Midbrain (tissue), 1 donor: ENCODE results near the gene TMEM106A.
"Not testable (repeated sequence)": the region's sequence is repeated elsewhere in the genome, so short reads cannot be mapped to it uniquely, and the experiment has no call there.

Source experiments
- DNase-seq: peaks from one replicate; lab custom pipeline; 2025; lab: John Stamatoyannopoulos, UW

The TMEM106A gene

DNA sequence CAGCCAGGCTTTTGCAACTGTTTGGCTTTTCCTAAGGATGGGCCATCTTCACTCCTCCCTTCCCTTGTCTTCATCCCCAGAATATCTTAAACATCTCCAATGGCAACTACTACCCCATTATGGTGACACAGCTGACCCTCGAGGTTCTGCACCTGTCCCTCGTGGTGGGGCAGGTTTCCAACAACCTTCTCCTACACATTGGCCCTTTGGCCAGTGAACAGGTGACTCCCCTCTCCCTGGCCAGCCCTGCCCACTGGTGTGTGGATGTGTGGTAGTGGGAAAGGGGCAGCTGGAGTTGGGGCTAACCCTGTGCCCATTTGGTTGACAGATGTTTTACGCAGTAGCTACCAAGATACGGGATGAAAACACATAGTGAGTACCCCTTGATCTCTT lies 4.7 kb downstream of the TMEM106A start:
- DNase-seq = no peak

DNA sequence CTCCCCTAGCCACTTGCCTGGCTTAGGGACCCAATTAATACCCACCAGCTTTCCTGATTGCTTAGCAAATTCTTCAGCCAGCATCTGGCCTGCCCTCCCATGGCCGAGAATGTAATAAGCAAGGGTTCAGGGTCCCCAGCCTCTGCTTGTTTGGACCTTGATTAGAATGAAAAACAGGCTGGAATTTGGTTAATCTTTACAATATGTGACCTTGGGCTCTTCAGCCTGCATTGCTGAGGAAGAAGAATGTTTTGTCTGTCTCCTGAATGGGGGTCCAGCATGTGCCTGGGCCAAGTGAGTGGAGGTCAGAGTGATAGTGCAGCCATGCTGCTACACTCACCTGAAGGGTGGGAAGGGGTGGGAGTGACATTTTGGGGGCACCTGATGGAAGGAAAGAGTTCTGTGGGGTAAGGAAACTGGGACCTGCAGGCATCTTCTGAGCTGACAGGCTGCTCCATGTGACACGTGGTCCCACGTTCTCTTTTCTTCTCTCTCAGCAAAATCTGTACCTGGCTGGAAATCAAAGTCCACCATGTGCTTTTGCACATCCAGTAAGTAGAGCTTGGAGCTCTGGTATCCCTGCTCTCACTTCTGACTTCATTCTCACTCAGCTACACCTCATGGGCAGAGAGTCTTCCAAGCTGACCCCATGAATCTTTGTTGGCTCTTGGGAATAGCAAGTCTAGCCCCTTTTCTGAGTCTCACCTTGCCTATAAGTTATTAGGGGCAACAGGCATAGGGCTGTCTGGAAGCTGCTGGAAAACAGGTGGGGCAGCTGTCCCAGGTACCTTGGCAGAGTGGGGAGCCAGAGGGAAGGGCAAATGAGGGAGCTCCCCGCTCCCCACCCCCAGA lies 5.3 kb downstream of the TMEM106A start:
- no peak for DNase-seq

DNA sequence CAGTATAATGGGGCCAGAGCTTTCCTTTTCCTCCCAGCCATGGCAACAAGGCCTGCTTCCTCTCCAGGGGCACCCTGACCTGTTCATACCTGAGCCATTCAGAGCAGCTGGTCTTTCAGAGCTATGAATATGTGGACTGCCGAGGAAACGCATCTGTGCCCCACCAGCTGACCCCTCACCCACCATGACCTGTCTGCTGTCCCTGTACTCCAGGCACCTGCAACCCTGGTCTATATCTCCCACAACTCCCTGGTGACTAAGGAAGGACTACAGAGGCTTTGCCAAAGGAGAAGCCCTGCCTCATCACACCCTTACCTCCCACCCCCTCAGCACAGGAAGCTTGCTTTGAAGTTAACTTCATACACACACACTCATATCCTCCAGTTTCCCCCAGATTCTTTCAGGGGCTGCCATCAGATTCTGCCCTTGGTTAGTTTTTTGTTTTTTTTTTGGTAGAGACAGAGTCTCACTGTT lies 6.0 kb downstream of the TMEM106A start:
- no peak for DNase-seq

DNA sequence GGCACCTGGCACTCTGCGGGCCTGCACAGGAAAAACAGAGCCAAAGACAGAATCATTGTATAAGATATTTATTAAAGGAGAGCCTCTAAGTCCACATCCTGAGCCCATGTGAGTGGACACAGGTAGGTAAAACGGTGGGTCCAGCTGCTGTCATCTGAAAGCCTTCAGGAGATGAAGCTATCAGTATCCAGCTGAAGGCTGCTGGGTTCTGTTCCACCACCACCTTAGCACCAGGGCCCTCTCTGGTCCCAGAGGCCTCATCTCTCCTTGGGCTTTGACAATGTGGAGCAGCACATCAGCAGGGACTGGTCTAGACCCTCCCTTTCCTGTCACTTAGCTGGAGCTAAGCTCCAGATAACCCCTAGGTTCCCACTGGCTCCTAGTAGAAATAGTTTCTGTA lies 7.3 kb downstream of the TMEM106A start:
- no peak for DNase-seq

DNA sequence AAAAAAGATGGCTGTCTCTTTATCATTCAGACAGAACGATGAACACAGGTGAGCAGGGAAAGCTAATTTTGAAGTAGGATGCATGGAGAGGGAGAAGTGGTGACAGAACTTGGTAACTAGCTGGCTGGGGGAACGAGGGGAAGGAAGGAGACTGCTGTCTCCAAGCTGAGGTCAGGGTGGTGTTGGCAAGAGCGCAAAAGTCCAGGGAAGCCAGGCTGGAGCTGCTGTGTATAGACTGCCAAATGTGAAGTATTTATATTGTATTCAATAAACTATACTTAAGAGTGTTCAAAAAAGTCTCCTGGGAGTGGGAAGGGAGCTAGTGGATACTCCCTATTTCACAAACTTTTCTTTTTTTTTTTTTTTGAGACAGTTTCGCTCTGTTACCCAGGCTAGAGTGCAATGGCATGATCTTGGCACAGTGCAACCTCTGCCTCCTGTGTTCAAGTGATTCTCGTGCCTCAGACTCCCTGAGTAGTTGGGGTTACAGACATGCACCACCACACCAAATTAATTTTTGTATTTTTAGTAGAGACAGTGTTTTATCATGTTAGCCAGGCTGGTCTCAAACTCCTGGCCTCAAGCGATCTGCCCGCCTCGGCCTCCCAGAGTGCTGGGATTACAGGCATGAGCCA lies 8.2 kb downstream of the TMEM106A start:
- no peak for DNase-seq

DNA sequence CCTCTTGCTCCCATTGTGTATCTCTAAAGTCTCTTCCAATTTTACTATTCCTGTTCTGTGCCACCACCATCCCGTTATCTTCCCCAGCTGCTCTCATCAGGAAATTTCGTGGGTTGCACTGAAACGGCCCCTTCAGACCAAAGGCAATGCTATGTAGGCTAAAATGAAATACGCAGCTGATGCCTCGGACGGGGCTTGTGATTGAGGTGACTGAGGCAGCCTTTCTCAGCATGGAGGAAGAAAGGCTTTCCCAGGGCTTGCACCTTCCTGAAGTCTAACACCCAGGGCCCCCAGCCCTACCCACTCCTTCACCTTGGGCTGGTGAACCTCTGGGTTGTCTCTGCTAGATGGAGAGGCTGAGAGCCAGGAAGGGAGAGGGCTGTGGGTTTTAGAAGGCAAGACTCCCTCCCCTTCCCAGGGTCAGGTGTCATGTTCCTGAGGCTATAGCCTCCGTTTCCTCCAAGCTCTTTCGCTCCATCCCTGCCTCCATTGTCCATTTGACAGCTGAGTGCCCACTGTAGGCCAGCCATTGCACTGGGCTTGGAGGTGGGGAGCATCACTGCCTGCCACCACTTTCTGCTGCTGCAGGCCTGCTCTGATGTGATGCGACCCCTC lies 8.9 kb downstream of the TMEM106A start:
- no peak for DNase-seq

DNA sequence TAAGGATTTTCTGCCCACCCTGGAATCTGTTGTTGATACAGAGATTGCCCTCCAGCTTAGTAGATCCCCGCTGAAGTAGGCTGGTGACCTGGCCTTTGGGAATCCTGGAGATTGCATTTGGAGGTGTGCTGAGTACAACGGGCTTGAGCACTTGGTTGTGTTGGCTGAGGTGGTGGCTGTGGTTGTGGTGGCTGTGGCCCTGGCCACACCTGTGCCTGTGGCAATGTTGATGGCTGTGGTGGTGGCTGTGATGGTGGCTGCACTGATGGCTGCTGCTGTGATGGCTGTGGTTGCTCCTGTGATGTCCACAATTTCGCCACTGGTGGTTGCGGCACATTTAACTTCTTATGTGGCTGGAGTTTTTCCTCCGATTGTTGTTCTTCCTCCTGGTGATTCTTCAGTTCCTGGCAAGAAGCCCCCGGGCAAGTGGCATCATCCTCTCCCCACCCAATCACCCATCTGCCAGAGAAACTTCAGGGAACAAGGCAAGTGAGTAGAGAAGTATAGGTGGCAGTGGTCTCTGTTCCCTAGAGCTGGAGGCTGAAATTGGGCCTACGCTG lies 12.6 kb downstream of the TMEM106A start:
- DNase-seq = no peak

DNA sequence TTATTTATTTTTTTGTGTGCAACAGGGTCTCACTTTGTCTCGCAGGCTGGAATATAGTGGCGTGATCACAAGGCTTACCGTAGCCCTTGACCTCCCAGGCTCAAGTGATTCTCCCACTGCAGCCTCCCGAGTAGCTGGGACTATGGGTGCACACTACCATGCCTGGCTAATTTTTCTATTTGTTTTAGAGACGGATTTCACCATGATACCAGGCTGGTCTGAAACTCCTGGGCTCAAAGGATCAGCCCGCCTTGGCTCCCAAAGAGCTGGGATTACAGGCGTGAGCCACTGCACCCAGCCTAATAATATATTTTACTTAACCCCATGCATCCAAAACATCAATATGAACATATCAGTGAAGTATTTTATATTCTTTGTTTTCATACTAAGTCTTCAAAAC lies 14.7 kb downstream of the TMEM106A start:
- no peak for DNase-seq

DNA sequence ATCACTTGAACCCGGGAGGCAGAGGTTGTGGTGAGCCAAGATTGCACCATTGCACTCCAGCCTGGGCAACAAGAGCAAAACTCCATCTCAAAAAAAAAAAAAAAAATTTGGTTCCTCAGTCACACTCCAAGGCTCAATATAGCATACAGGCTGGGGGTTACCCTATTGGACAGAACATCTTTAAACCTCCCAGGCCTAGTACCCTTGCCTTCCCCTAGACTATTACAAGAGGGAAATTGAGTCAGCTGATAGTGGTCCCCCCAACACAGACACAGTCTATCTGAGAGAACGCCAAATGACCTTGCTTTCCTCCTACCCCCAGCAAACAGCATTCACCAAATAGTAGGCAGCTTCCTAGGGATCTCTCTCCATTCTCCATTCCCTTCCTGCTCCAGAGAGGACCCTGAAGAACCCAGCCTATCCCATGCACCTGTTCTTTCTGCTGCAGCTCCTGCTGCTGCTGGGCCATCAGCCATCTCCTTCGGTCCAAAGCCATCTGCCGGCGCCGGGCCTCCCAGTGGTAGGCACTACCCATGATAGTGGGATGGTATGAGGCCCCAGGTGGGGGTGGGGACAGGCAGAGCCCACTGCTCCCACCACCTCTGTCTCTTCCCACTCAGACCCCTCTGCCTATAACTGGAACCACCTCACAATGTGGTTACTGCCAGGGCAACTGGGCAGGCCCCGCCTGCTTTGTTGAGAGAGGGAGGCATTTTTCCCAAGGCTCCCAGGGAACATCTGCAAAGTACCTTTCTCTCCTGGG lies 16.5 kb downstream of the TMEM106A start, which contains the start of gene CCDC200:
Gene CCDC200, minus strand, starts transcription at position 604 of the 763 bp plus-strand sequence. Its CDS starts 69 bp downstream, at position 535.
- not testable (repeated sequence) for DNase-seq

DNA sequence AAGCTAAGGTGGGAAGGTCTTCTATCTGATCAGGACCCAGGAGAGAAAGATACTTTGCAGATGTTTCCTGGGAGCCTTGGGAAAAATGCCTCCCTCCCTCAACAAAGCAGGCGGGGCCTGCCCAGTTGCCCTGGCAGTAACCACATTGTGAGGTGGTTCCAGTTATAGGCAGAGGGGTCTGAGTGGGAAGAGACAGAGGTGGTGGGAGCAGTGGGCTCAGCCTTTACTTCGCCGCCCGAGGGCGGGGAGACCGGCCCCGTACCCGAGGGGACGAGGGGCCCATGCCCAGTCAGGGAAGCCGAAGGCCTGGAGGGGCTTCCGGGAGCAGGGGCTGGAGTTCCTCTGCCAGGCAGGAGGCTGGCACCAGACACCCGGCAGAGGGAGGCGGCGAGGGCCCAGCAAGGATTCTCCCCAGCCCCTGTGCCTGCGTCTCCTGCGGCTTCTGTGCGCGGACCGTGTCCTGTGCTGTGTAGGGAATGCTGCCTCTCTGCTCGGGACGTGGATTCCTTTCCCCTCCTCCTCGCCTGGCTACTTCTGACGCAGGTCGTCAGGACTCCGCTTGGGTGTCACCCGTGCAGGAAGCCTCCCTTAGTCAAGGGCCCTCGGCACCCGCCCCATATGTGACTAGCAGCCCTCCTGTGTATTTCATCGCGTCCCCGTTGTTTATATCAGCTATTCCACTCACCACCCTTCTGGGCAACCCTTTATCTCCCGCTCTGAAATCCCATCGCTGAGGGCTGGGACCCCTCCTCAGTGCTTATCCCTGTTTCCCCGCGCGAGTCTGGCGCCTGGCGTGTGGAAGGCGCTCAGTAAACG lies 19.7 kb downstream of the TMEM106A start:
- not testable (repeated sequence) for DNase-seq

DNA sequence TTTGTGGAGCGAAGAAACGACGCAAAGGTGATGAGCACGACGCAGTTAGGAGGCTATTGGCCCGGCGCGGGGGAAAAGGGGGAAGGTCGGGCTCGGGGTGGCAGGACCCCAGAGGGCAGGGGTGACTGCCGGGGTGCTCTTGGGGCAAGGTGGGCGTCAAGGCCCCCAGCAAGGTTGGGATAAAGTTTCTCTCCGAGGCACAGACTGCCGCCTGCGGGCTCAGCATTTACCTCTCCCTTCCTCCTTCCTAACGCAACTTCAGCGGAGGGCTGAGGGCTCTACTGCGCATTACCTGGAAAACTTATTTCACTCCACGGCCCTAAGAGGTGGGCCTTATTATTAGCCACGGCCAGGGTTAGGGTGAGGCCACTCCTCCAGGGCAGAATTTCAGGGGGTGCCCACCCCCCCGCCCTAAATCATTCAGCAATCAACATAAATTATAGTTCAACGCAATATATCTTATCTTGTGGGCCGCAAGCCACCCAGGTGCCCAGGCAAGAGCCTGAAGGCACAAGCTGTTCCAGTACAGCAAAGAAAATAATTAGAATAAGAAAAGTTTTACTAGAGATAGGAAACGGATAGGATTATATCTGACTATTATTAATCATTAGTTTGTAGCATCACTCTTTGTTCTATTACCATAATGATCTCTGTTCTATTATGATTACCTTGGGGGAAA lies 20.5 kb downstream of the TMEM106A start:
- DNase-seq = not testable (repeated sequence)

DNA sequence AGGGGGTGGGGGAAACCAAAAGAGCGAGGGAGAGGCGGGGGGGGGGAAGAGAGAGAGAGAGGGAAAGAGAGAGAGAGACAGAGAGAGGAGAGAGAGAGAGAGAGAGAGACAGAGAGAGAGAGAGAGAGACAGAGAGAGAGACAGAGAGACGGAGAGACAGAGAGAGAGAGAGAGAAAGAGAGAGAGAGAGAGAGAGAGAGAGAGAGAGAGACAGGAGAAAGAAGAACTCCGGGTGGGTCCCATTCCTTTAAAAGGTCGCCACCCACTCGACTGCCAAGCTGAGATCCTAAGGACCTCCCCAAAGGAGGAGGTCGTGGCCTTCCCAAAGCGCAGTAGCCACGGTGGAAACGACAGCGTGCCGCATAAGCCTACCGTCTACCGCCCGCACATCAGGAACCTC lies 21.6 kb downstream of the TMEM106A start:
- not testable (repeated sequence) for DNase-seq

DNA sequence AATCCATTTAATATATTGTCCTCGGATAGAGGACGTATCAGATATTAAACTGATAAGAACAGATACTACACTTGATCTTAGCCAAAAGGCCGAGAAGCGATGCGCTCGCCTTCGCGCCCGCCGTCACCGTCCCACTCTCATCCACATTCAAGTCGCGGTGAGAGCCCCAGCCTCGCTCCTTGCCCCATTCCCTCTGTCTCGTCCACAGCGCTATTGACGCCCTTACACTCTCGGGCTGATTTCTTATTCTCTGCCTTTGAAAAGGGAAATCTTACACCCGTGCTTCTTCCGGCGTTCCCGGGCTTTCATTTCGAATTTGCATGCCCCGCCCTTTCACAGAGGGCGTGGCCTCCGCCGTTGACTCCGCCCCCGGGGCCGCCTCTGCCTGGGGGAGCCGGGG lies 22.2 kb downstream of the TMEM106A start, which contains the start of gene RNU2-1:
Gene RNU2-1, minus strand, starts transcription at position 101 of the 400 bp plus-strand sequence.
- not testable (repeated sequence) for DNase-seq

DNA sequence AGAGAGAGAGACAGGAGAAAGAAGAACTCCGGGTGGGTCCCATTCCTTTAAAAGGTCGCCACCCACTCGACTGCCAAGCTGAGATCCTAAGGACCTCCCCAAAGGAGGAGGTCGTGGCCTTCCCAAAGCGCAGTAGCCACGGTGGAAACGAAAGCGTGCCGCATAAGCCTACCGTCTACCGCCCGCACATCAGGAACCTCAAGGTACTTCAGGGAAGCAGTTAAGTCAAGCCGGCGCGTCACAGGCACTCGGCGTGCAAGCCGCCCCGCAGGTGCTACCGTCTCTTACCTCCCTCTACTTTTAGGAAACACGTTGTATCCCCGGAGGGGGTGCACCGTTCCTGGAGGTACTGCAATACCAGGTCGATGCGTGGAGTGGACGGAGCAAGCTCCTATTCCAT lies 27.9 kb downstream of the TMEM106A start:
- not testable (repeated sequence) for DNase-seq

DNA sequence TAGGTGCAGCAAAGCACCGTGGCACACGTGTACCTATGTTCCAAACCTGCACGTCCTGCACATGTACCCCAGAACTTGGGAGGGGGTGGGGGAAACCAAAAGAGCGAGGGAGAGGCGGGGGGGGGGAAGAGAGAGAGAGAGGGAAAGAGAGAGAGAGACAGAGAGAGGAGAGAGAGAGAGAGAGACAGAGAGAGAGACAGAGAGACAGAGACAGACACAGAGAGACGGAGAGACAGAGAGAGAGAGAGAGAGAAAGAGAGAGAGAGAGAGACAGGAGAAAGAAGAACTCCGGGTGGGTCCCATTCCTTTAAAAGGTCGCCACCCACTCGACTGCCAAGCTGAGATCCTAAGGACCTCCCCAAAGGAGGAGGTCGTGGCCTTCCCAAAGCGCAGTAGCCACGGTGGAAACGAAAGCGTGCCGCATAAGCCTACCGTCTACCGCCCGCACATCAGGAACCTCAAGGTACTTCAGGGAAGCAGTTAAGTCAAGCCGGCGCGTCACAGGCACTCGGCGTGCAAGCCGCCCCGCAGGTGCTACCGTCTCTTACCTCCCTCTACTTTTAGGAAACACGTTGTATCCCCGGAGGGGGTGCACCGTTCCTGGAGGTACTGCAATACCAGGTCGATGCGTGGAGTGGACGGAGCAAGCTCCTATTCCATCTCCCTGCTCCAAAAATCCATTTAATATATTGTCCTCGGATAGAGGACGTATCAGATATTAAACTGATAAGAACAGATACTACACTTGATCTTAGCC lies 29.1 kb downstream of the TMEM106A start:
- DNase-seq = not testable (repeated sequence)

DNA sequence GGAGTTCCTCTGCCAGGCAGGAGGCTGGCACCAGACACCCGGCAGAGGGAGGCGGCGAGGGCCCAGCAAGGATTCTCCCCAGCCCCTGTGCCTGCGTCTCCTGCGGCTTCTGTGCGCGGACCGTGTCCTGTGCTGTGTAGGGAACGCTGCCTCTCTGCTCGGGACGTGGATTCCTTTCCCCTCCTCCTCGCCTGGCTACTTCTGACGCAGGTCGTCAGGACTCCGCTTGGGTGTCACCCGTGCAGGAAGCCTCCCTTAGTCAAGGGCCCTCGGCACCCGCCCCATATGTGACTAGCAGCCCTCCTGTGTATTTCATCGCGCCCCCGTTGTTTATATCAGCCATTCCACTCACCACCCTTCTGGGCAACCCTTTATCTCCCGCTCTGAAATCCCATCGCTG lies 34.8 kb downstream of the TMEM106A start:
- not testable (repeated sequence) for DNase-seq
